ENCODE measurements around the gene OSBP2.

- no peak for TF ChIP-seq CTCF (IDR thresholded peaks at IDR 0.05; ENCODE audit: low read length)
- TF ChIP-seq EZH2 (IDR thresholded peaks at IDR 0.05; ENCODE audit: borderline replicate concordance, low read length): no peak
Observed at GRCh38 chr22:30728826-30729225, 34.2 kb downstream of the OSBP2 start.

Measured in OCI-LY1 (cell line).